Stomach (tissue), 9 donors: ENCODE results near the gene POP5. TPM values are rescaled to one million over a fixed set of nuclear protein-coding genes. Genes with fewer than 3 reads are reported as not detected.

Experiments
- DNase-seq, 2 donors: peaks; one replicate each; pipeline versions ENCODE4 v3.0.0 to v3.0.0-alpha.2; 2013 to 2019
- H3K27ac ChIP-seq, 5 donors: fragments of 200-600 bp in 4 of 5; sonication (generic) in 4 of 5; one replicate each; pipeline ENCODE4 v1.5.1; 2013 to 2019; ENCODE audit warnings: mild to moderate bottlenecking in 1 of 5, moderate library complexity in 1 of 5
- H3K27me3 ChIP-seq, 3 donors: fragments of 200-600 bp; sonication (generic); one replicate each; pipeline ENCODE4 v1.5.1; 2017 to 2019; ENCODE audit warnings: mixed run types in 1 of 3
- H3K36me3 ChIP-seq, 4 donors: fragments of 200-600 bp; sonication (generic); 1 replicate in 3 of 4; 2 replicates in 1 of 4; pipeline ENCODE4 v1.5.1; 2016 to 2019
- H3K4me1 ChIP-seq, 4 donors: fragments of 200-600 bp; sonication (generic); one replicate each; pipeline ENCODE4 v1.5.1; 2016 to 2019
- H3K4me3 ChIP-seq, 4 donors: fragments of 200-600 bp; sonication (generic) in 3 of 4; one replicate each; pipeline ENCODE4 v1.5.1; 2016 to 2019; ENCODE audit warnings: mild to moderate bottlenecking in 1 of 4
- H3K9me3 ChIP-seq, 4 donors: fragments of 200-600 bp; sonication (generic); one replicate each; pipeline ENCODE4 v1.5.1; 2016 to 2019
- CTCF ChIP-seq, 7 experiments: fragments of 450-650 bp in 4 of 7; fragments of 200-600 bp in 3 of 7; sonication (generic) in 3 of 7; IDR thresholded peaks; one replicate each; pipeline ENCODE4 v1.5.1; 2016 to 2019; ENCODE audit warnings: antibody characterized with exemption in 7 of 7, control low read depth in 2 of 7, mild to moderate bottlenecking in 1 of 7
- EP300 ChIP-seq: sonication (generic); formaldehyde crosslinking; IDR thresholded peaks from one replicate; pipeline ENCODE4 v1.6.1; 2017; ENCODE audit warnings: antibody characterized with exemption
- POLR2A ChIP-seq, 4 donors: fragments of 450-650 bp; IDR thresholded peaks; one replicate each; pipeline ENCODE4 v1.6.1; 2016; ENCODE audit warnings: antibody characterized with exemption in 4 of 4, control low read depth in 2 of 4, mild to moderate bottlenecking in 1 of 4, moderate library complexity in 1 of 4
- POLR2AphosphoS5 ChIP-seq, 3 donors: sonication (generic); formaldehyde crosslinking; IDR thresholded peaks; one replicate each; pipeline ENCODE4 v1.6.1; 2016; ENCODE audit warnings: antibody characterized with exemption in 3 of 3
- WGBS, 5 donors: extraction: QIAGEN DNeasy Blood & Tissue Kit in 3 of 5; methylation state at CpG; one replicate each; pipeline versions ENCODE4 v1.1.5 to v1.1.7; 2013 to 2018; 5-methylcytosine and 5-hydroxymethylcytosine counted together
- intact Hi-C: fragments of 100-400 bp; cut with DNase I; formaldehyde crosslinking; loops from one replicate; pipeline ENCODE4 v1.15.1; 2023; ENCODE audit warnings: low total_unique reads
- polyA plus RNA-seq, 3 donors: library from polyadenylated mRNA; stranded (reverse); fragments of 200-250 nt; gene quantifications; one replicate each; pipeline ENCODE4 v1.2.3, GENCODE V29; 2013
- total RNA-seq, 5 donors: library from RNA; depleted of rRNA; stranded (reverse); fragments of >200 nt; gene quantifications; one replicate each; pipeline versions ENCODE4 v1.1.0 to v1.2.3, GENCODE V29; 2014 to 2016
- donor health status: healthy with polysubstance abuse.
- donor health status: Bipolar disorder and iron deficiency.
- donor health status: healthy.

POP5 gene
- total and polyA plus RNA-seq, 8 donors, result 10.5 to 62.3 (median 35.0) TPM

GRCh38 chr12:120562906-120563305 is 18.3 kb downstream of the POP5 start:
- H3K27ac ChIP-seq, result peak overlapping the region in 3 of 5 donors; percentile 46 to 80 (median 55)
- no peaks in the 10 kb centered on the region for H3K27me3 ChIP-seq
- intact Hi-C loops, result no loop called here
- H3K4me3 ChIP-seq, result no peak overlapping the region
- 60 to 85% (median 82%) methylated on average over 8 of the region's 8 CpGs for WGBS, 5 donors
- no peaks in the 10 kb centered on the region for H3K9me3 ChIP-seq
- peaks cover 83 to 100% (median 99%) of the 10 kb centered on the region in 4 donors for H3K36me3 ChIP-seq
- H3K4me1 ChIP-seq, result peaks cover 0 to 29% (median 2%) of the 10 kb centered on the region in 4 donors
- TF ChIP-seq POLR2AphosphoS5 (IDR thresholded peaks at IDR 0.05), result peak in 1 of 3 donors; percentile 35
- TF ChIP-seq EP300, result no peak
- no peak for DNase-seq

GRCh38 chr12:120557589-120557988 is 23.6 kb downstream of the POP5 start:
- 87 to 98% (median 95%) methylated on average over 2 of the region's 2 CpGs for WGBS, 5 donors

GRCh38 chr12:120554678-120555077 is 26.5 kb downstream of the POP5 start:
- DNase-seq, result no peak
- no peak for TF ChIP-seq POLR2AphosphoS5 (IDR thresholded peaks at IDR 0.05)
- Histone ChIP-seq H3K4me3 (no peak overlapping the region), H3K27ac (peak overlapping the region in 2 of 5 donors; percentile 1 to 41), H3K36me3 (peaks cover 47 to 97% (median 96%) of the 10 kb centered on the region in 4 donors), H3K9me3 (no peaks in the 10 kb centered on the region), H3K4me1 (peaks cover 11 to 36% (median 28%) of the 10 kb centered on the region in 4 donors), H3K27me3 (no peaks in the 10 kb centered on the region)
- WGBS, 5 donors, result 73 to 96% (median 88%) methylated on average over 1 of the region's 1 CpG
- intact Hi-C loops, result no loop called here

More at GRCh38 chr12:120557589-120557988, 23.6 kb downstream of the POP5 start:
- H3K4me1 ChIP-seq, result peaks cover 0 to 17% (median 4%) of the 10 kb centered on the region in 4 donors
- intact Hi-C loops, result no loop called here
- DNase-seq, result no peak
- no peak overlapping the region for H3K27ac ChIP-seq
- H3K27me3 ChIP-seq, result no peaks in the 10 kb centered on the region
- TF ChIP-seq EP300, result no peak
- no peaks in the 10 kb centered on the region for H3K9me3 ChIP-seq
- H3K36me3 ChIP-seq, result peaks cover 66 to 100% (median 98%) of the 10 kb centered on the region in 4 donors
- no peak overlapping the region for H3K4me3 ChIP-seq

- TF ChIP-seq POLR2AphosphoS5 (IDR thresholded peaks at IDR 0.05) (no peak), POLR2A (IDR thresholded peaks at IDR 0.05) (no peak), CTCF (IDR thresholded peaks at IDR 0.05) (no peak)
- Histone ChIP-seq H3K27me3 (no peaks in the 10 kb centered on the region), H3K27ac (peak overlapping the region in 2 of 5 donors; percentile 29 to 43), H3K4me3 (no peak overlapping the region), H3K4me1 (peaks cover 38 to 91% (median 74%) of the 10 kb centered on the region in 4 donors), H3K9me3 (no peaks in the 10 kb centered on the region), H3K36me3 (peaks cover 30 to 87% (median 61%) of the 10 kb centered on the region in 4 donors)
- WGBS, 5 donors, result 31 to 58% (median 46%) methylated on average over 3 of the region's 3 CpGs
- intact Hi-C loops, result no loop called here
- no peak for DNase-seq
Observed at GRCh38 chr12:120546050-120546386, 35.2 kb downstream of the POP5 start.

GRCh38 chr12:120544691-120545090 is 36.5 kb downstream of the POP5 start:
- H3K27ac ChIP-seq, result peak overlapping the region in 1 of 5 donors; percentile 15

More at GRCh38 chr12:120544691-120545090, 36.5 kb downstream of the POP5 start:
- no peak for TF ChIP-seq POLR2A (IDR thresholded peaks at IDR 0.05)
- no peak for TF ChIP-seq CTCF (IDR thresholded peaks at IDR 0.05)
- no peak for TF ChIP-seq EP300
- Histone ChIP-seq H3K4me3 (no peak overlapping the region), H3K36me3 (peaks cover 30 to 80% (median 49%) of the 10 kb centered on the region in 4 donors), H3K9me3 (no peaks in the 10 kb centered on the region), H3K4me1 (peaks cover 39 to 91% (median 76%) of the 10 kb centered on the region in 4 donors), H3K27me3 (no peaks in the 10 kb centered on the region)
- no peak for DNase-seq
- 74 to 83% (median 75%) methylated on average over 3 of the region's 3 CpGs for WGBS, 5 donors
- intact Hi-C loops, result no loop called here
